ENCODE results near the gene LACTB.

Gene LACTB

DNA sequence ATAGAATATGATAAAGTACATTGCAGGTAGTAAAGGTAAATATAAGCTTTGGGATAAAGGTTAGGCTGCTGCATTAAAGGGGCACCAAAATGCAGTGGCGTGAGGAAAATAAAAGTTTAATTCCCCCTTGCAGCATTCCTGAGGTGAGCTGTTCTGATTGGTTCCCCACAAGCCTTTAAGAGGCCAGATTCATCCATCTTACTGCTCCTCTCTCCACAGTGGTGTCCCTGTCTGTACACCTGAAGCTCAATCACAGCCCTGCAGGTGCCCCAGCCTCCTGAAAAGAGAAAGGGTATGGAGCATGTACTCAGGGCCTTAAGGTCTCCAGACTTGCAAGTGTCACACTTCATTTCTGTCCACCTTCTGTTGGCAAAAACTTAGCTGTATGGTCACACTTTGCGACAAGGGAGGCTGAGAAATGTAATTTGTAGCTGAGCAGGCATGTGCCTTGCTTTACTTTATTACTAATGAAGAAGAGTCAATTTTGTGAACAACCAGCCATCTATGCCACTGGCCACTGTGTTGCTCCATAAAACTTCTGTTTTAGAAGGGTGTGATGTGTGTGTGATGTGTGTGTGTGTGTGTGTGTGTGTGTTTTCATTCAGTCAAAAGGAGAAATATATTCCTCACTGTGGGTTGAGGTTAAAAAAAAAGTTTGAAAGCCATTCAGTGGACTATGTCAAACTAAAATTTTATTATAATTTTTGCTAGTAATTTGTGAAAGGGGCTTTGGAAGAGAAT is 12.8 kb downstream of the LACTB start:
- no peak for DNase-seq

DNA sequence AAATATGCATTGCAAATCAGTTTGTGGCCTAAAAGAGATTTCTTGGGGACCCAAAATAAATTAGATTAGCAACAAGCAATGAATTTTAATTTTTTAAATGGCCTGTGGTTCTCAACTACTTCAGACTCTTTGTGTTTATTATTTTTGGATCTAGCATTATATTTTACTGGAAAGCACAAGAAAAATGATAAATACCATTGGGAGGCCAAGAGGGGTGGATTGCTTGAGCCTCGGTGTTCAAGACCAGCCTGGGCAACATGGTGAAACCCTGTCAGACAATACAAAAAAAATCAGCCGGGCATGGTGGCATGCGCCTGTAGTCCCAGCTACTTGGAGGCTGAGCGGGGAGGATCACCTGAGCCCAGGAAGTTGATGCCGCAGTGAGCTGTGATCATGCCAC is 13.6 kb downstream of the LACTB start:
- no peak for DNase-seq

DNA sequence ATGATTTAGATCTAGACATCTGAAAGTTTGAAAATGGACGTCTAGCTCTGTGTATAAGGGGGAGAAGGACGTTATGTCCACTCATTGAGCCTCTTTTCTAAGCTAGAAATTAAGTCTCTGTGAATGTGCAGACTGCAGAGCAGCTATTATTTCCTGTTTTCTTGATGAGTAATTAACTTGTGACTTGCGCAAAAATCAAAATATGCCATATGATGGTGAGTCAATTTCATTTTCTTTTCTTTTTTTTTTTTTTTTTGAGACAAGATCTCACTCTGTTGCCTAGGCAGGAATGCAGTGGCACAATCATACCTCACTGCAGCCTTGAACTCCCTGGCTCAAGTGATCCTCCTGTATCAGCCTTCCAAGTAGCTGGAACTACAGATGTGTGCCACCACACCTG is 14.1 kb downstream of the LACTB start:
- DNase-seq, result peak; percentile 85

DNA sequence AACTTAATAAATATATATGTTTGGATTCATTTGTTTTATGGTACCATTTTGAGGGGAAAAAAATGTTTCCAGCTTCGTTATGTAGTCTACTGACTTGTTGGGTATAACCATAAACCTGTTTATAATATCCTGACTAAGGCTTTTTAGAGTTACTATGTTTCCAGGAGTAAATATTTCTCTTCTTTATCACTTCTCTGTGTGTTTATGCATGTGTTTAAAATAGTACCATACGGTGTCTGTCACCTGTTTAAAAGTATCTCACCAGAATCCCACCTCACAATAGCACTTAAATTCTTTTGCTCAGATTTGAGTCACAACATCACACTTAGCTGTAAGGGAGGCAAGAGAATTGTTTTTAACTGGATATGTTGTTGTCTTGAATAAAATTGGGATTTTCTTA is 15.1 kb downstream of the LACTB start:
- DNase-seq, result no peak

DNA sequence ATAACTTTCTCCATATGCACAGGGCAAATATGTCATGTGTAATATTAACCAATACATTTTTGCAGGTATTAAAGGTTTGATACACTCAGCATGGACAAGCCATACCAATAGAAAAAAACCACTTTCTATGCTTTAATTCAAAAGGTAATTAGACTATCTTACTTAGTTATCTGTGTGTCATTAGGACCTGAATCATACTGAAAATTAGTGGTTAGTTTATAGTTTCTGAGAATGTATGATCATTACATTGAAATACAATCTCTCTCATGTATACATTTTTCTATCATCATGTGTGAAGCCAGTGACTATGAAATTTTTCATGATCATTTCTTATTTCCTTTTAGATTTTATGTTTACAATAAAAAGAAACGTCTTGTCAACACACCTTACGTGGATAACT is 19.3 kb downstream of the LACTB start:
- no peak for DNase-seq

DNA sequence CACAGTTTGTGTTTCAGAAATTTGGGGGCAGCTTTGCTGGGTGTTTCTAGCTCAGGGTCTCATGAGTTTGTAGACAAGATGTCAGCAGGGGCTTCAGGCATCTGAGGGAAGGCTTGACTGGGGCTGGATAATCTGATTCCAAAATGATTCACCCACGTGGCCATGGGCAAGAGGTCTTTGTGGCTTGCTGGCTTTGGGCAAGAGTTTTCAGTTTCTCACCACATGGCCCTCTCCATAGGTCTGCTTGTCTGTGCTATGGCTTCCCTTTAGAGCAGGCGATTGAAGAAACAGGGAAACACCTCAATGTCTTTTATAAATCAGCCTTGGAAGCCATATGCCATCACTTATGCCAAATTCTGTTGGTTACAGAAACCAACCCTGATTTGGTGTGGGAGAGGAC is 23.8 kb downstream of the LACTB start:
- DNase-seq, result no peak

DNA sequence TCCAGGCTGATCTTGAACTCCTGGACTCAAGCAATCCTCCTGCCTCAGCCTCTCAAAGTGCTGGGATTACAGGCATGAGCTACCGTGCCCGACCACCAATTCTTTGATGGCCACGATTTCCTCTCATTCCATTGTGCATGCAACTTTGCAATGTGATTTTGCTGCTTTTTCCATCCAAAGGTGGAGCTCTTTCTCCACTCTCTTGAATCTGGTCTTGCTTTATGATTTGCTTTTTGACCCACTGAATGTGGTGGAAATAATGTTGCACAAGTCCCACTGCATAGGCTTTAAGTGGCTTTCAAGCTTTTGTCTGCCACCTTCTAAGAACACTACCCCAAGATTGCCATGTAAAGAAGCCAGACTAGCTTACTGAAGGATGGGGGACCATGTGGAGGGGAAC is 25.0 kb downstream of the LACTB start:
- DNase-seq, result peak; percentile 23

DNA sequence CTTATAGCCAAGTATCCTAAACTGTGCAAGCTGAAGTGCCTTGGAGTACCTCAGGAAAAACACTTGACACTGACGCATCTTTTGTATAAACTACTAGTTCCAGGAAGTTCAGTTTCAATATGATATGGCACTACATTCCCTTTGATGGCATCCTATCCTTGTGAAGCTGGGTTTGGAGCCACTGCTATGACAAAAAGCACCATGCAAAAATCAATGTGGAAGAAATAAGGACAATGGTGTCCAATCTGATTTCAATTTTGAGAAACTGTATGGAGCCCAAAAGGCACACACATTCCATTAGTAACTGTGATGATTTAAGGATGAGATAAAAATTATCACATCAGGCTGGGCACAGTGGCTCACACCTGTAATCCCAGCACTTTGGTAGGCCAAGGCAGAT is 30.0 kb downstream of the LACTB start:
- no peak for DNase-seq

DNA sequence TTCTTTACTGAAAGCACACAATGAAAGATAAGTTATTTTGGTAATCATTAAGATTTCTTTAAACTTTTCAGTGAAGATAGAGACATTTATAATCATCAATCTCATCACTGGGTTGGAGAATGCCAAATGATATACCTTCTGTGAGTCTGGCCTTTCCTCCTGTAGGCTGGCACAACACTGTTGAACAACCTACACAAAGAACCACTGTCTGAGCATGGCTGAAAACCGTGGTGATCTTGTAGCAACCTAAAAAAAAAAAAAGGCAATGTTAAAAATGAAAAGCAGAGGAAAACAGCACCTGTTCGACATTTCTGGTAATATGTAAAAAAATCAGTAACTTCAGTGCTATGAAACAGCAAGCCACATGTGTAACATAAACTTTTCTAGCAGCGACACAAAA is 33.8 kb downstream of the LACTB start:
- DNase-seq, result no peak

DNA sequence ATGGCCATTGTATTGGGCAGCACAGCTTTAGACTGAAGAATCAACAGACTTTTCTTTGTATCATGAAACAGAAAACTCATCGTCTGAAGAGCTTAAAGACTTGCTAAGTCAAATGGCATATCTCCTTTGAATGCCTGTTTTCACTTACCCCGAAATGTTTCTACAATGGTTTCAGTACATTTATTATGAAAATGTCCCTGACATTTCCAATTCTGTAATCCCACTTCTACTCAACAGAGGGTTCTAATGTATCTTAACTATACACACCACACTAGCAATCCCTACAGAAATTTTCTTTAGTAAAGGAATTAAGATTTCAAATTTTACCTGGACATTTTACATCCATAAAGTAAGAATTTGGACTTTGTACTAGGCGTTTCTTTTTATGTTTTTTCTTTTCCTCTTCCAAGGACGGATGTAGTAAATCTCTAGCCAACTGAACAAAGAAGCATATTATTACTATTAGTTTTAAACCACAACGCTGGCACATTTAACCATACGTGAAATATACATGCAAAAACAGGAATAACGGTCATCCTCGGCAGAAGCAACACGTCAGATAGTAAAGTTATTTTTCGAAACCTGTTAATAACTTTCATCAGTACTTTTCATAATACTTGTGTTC is 34.5 kb downstream of the LACTB start:
- DNase-seq, result peak; percentile 30

DNA sequence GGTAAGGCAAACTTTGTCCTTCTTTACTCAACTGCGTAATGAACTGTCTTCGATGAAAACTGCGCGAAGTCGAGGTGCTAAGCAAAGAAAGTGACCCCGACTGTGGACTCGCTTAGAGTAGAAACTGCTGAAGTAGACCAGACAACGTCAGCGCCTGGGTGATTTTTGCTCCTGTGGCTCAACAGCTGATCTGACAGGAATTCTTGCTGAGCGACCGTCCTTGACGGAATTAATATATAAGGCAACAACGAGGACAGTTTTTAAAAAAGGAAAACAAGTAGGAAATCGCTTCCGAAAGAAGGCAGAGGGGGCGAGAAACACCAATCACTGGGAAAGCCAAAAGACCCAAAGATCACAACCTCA is 35.1 kb downstream of the LACTB start:
- peak; percentile 53 for DNase-seq

DNA sequence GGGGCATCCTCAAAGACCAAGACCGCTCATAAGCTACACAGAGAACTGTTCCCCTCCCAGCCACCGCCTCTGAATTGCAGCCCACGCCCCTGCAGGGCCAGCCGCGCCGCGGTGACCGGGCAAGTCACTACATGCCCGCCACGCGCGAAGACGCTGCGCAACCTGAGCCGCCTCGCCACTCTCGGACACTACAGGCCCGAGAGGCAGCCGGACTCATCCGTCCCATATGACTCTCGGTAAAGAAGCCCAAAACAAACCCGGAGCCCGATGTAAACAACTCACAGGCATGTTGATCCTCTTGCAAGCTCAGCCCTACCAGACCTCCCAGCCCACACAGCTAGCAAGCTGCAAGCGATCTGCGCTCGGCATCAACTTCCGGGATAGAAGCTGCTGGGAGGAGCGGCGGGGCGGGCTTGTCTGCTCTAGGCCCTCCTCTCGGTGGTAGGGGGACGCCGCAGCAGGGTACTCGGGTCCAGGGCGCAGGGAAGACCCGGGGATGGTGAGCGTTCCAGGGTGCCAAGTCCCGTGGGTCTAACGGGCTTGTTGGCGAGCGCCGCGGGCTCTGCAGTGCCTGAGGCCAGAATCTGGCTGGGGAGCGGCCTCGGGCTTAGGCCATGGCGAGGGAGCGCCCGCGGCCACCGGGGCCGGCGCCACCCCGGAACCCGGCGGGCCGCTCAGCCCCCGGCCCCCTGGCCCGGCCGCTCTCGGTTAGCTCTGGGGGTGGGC is 35.6 kb downstream of the LACTB start, which contains the start of gene RPS27L:
Gene RPS27L (minus strand): TSS at position 360 of the 726 bp plus-strand sequence. CDS start 72 bp downstream, at position 288.
- peak; percentile 95 for DNase-seq

DNA sequence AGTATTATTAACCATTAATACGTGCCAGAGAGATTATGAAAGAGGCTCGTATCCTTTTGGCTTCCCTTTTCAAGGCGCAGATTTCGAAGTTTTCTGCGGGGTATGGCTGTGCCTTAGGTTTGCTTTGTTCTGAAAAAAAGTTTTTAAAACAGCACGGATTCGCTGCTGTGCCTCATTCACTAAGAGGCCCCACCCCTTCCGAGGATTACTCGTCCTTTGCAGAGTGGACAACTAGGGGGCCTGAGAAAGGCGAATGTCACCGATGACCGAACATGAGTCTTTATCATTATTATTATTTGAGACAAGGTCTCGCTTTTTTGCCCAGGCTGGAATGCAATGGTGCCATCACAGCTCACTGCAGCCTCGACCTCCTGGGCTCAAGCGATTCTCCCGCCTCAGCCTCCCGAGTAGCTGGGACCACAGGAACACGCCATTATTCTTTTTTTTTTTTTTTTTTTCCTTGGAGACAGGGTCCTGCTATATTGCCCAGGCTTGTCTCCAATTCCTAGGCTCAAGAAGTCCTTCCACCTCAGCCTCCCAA is 36.3 kb downstream of the LACTB start:
- peak; percentile 79 for DNase-seq

DNA sequence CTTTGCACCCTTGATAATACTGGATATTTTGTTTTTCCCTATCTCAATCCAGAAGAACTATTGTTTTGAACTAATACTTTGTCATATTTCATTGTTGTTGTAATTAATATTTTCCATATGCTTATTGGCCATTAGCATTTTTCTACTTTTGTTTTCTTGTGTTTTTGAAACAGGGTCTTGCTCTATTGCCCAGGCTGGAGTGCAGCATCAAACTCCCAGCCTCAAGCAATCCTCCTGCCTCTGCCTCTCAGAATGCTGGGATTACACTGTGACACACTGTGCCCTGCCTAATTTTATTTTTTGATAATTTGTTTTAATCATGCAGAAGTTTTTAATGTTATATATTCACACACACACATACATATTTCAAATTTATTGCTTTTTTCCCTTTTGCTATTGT is 39.0 kb downstream of the LACTB start:
- no peak for DNase-seq

DNA sequence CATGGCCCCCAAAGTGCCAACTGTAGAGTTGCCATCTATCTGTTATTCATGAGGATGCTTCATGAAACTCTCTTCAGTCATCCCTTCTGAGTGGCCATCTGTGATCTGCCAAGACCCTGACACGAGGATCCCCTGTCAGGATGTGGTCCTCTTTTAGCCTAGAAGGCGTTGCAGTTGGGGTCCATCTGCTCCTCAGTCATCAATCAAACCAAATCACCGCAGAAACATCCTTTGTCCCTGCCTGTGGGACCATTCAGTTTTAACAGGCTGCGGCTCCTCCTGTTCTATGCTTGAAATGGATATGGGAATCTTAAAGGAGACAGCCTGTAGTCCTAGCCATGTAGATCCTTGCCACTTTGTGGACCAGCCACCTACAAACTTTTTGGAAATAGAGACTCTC is 41.6 kb downstream of the LACTB start:
- no peak for DNase-seq

DNA sequence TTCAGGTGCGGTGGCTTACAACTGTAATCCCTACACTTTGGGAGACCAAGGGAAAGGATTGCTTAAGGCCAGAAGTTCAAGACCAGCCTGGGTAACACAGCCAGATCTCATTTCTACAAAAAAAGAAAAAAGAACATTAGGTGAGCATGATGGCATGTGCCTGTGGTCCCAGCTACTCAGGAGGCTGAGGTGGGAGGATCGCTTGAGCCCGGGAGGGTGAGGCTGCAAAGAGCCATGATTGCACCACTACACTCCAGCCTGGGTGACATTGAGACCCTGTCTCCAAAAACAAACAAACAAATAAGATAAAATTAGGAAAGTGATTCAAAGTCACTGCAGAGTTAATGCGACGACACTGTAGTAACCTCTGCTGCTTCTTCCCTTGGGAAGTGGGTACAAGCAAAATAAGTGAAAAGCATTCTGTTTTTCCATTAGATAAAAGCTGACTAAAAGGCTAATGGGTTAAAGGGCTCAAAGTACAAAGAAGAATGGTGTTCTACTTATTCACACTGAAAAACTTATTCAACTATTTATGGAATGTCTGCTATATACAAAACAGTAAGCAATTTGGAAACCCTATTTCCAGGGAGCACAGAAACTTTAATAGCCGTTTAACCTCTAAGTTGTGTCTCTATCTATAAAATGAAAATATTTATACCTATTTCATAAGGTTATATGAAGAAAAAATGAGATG is 43.7 kb downstream of the LACTB start:
- DNase-seq, result no peak

DNA sequence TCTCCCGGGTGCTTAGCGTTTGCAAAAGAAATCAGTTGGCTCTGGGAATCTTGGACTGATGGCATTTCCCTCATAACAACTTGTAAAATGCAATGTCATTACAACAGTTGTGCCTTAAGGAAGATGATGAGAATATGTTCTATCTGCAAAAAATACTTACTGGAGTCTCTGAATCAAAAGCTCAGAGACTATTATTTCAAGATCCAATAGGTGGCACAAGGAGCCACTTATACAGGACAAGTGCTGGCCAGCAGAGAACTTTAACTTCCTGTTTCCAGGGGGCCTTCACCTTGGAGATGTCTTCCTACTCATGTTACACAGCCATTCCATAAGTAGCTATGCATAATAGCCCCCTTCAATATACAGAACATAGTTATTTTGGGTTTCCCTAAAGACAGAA is 44.6 kb downstream of the LACTB start:
- peak; percentile 39 for DNase-seq

DNA sequence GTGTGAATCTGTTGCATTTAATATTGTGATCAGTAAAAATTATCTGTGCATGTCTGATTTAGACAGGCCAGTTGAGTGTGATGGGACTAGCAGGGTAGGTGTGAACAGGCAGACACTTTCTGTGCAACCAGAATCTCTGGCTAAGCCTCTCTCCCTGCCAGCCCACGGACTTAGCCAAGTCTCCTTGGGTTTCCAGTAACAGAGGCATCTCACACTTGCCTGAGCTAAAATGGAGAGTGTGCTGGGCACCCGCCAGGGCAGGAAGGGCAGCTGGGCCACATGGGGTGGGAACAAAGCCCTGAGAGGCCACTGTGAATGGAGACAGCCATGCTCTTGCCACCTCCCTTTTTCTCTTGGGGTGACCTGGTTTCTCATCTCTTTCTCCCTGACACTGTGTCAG is 48.1 kb downstream of the LACTB start:
- DNase-seq, result no peak

DNA sequence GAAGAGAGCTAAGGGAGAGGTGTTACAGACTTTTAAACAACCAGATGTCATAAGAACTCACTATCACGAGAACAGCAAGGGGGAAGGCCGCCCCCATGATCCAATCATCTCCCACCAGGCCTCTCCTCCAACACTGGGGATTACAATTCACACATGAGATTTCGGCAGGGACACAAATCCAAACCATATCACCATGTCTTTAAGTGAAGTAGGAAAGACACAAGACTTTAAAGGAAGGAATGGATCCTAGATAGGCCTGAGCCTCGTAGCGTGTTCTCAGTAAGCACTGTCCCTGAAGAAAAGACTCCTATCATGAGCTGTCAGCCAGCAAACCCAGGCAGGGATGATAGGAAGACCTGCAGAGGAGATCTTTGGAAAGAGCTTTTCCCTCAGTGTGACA is 50.7 kb downstream of the LACTB start:
- no peak for DNase-seq

DNA sequence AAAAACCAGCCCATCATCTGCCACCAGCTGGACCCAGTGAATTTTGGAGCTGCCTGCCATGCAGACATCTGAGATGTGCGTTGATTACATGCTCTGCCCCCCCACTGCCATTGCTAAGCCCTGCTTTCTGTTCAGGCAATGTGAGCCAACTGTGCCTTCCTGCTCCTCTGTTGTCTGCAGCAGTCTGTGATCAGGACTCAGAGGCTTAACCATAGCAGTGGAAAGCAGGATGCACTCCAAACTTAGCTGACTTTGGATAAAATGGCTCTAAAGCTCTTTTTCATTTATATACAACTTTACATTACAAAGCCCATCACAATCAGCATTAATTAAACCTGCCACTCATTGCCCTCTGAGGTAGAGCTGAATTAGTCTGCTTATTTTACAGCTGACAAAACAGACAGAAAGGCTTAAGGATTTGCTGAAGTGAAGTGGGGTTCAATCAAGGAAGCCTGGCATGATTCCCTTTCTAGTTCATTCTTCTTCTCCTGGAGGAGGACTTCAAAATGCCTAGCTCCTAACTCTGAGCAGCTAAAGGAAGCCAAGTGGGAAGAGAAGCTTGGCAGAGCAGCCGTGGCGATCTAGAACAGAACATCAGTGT is 51.3 kb downstream of the LACTB start:
- DNase-seq, result no peak

DNA sequence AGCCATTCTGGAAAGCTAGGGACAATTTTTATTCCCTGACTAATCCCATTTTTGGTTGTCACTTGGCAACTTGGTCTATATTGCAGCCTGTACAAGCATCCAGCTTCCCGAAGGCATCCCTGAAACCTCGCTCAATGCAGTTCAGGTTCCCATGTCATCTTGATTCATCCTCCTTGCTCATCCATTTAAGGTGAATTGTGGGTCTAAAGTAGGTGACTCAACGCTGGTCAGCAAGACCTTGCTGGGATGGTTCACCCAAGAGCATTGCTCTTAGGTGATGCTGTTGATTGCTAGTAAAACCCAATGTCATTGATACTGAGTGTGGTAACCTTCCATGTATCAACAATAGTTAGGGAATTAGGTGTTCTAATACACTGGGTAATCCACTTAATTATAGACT is 54.6 kb downstream of the LACTB start:
- DNase-seq, result peak; percentile 55

DNA sequence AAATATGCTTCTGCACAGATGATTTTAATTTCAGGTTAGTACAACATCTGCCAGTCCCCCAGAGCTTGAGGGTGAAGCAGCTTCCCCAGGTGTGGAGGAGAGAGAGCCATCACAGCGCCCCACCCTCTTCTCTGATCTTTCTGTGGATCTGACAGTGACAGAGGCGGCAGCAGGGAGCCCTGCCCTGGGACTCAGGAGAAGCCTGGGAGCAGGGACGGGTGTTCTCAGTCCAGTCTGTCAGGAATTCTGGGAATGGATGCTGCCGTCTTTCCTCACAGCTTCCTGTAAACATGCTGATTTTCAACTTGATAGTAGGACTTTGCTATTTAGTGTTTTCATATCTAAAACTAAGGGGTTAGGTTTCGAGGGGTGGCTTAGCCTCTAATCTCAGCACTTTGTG is 56.4 kb downstream of the LACTB start:
- no peak for DNase-seq

DNA sequence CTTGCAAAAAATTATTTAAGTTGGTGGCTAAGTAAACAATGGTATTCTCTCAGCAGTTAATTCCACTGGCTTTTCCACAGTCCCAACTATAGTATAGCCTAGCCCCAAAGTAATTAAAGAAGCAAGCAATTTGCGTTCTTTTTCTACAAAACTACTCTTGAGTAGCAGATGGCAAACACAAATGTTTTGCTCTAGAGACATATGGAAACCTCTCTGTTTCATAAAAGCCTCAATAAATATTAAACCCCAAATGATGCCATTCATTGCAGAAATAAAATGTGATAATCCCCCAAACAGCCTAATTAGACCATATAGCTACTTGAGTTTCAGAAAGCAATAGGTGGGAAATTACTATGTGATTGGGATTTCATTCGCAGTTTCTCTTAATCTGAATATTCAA is 59.1 kb downstream of the LACTB start:
- DNase-seq, result no peak

All from fibroblast of skin of right biceps (primary cell).